Coronary artery (tissue), 2 donors: Measurements from ENCODE around the gene PPP1R14D.

Experiments
- DNase-seq: peaks from one replicate; pipeline ENCODE4 v3.0.0-alpha.2; 2017; ENCODE audit warnings: low spot score
- H3K27ac ChIP-seq, 2 donors: fragments of 200-600 bp; sonication (generic); one replicate each; pipeline ENCODE4 v1.5.1; 2016 to 2019
- H3K4me3 ChIP-seq: fragments of 200-600 bp; sonication (generic); 2 replicates; pipeline ENCODE4 v1.5.1; 2016; ENCODE audit warnings: mild to moderate bottlenecking, moderate library complexity
- TF ChIP-seq, protein P1 (sequence below): fragments of 200-600 bp; sonication (generic); IDR thresholded peaks from one replicate; pipeline ENCODE4 v1.5.1; 2019; ENCODE audit warnings: antibody characterized with exemption

Gene PPP1R14D

DNA sequence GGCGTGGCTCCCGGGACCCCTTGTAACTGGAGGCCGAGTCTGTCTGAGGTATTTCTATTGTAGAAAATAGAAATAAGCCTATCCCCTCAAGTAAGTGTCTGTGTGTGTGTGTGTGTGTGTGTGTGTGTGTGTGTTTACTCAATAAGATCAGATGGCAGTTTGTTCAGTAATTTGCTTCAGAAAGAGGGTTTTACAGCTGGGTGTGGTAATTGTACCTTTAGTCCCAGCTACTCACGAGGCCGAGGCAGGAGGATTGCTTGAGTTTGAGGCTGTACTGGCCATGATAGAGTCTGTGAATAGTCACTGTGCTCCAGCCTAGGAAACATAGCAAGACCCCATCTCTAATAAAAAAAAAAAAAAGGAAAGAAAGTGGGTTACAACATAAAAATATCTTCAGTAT, 24.0 kb upstream of the PPP1R14D start:
- no peak for DNase-seq
- TF ChIP-seq, protein P1, sequence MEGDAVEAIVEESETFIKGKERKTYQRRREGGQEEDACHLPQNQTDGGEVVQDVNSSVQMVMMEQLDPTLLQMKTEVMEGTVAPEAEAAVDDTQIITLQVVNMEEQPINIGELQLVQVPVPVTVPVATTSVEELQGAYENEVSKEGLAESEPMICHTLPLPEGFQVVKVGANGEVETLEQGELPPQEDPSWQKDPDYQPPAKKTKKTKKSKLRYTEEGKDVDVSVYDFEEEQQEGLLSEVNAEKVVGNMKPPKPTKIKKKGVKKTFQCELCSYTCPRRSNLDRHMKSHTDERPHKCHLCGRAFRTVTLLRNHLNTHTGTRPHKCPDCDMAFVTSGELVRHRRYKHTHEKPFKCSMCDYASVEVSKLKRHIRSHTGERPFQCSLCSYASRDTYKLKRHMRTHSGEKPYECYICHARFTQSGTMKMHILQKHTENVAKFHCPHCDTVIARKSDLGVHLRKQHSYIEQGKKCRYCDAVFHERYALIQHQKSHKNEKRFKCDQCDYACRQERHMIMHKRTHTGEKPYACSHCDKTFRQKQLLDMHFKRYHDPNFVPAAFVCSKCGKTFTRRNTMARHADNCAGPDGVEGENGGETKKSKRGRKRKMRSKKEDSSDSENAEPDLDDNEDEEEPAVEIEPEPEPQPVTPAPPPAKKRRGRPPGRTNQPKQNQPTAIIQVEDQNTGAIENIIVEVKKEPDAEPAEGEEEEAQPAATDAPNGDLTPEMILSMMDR, result no peak
- H3K27ac ChIP-seq, result no peak overlapping the region
- no peak overlapping the region for H3K4me3 ChIP-seq

DNA sequence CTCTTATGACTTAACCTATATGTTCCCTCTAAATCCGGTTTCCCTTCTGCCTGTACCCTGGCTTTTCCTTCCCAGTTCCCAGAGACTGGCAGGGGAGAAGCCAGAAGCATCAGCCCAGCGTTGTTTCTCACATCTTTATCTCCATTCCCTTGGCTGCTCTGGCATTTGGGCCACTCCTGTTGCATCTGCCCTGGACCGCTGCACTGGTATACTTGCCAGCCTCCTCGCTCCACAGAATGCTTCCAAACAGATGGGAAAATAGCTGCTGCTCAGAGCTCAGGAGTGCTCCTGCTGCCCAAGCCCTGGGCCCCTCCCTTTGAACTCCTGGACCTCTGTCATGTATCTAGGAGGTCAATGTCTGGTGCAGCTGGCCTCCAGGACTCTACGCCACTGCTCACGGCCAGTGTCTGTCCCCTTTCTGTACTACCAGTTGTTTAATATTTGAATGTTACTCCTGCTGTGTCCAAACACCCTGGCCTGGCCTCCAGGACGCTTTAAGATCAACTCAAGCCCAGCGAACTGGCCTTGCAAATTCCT, 22.1 kb upstream of the PPP1R14D start:
- TF ChIP-seq, protein P1, result no peak
- Histone ChIP-seq H3K4me3 (no peak overlapping the region), H3K27ac (no peak overlapping the region)
- DNase-seq, result no peak

DNA sequence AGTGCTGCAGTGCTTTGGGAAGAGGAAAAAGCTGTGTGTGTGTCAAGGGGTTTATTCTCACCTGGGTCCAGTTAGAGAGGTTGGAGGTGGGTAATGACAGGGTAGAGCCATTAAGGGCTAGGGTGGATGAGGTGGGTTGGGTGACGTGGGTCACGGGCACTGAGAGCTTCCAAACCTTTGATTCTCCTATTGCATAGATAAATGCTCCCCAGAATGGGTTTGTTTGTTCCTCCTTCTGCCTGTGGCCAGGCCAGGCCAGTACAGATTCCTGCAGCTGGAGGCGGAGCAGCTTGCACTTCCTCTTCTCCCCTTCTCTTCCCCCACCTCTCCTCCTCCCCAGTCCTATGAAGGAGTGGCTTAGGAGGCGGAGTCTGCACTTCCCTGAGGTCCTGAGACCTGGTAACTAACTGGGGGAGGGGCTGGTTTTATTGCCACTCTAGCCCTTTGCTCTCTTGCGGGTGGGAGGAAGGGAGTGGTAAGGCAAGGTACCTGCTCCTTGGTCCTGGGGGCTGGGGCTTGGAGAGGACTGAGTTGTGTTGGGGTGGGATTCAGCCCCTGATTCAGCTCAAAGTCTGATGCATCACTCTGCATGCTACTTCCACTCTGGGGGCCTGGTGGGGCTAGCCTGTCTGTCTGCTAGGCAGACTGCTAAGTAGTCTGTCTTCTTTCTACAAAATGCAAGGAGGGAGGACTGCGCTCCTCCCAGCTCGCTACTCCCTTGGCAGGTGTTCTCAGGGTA, 18.9 kb upstream of the PPP1R14D start:
- no peak for DNase-seq
- peak overlapping the region in 1 of 2 donors; percentile 60 for H3K27ac ChIP-seq
- H3K4me3 ChIP-seq, result no peak overlapping the region
- TF ChIP-seq, protein P1, result no peak

DNA sequence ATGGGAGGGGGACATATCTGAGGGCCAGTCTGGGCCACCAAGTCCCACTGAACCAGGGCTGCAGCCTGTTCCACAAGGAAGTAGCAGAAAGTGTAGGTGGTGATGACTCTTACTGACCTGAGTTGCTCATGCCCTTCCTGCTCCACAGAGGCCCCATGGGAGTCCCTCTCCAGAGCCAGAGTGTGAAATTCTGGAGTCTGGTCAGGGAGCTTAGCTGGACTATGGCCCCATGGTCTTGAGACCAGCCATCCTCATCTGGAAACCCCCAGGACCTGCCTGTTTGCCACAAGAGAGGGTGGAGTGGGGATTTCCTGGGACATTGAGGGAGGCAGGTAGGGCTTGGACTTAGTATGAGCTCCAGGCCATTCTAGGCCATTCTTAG, 18.3 kb upstream of the PPP1R14D start:
- TF ChIP-seq, protein P1, result no peak
- H3K27ac ChIP-seq, result peak overlapping the region in 1 of 2 donors; percentile 60
- H3K4me3 ChIP-seq, result no peak overlapping the region
- DNase-seq, result no peak

DNA sequence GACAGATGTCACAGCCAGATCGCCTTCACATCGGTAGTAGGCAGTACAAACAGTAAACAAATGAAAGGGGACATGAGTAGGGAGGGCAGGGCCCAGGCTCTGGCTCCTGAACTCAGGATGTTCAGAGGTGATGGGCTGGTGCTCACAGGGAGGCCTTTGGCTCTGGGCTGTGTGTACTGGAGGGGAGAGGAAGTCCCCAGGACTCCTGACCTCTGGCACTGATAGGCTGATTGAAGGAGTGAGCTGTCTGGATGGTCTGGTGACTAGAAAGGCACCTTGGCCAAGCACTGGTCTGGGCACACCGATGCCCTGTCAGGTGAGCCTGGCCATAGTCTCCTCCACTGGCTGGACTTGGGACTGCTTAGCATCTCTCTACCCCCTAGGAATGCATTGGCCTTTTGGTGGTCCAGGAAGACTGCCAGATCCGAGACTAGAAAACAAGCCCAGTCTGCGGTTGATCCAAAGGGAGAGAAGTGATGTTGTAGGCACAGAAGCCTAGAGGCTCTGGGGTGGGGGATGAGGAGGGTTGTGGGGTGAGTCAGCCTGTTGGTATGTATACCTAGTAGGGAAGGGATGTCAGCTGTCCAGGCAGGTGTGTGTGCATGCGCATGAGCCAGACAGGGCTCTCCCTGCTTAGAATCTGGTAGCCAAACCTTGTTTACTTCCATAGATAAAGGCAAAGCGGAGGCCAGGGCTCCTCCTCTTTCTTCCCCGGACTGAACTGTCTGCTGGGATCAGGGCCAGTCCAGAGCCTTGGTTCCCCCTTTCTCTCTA, 17.2 kb upstream of the PPP1R14D start:
- no peak for DNase-seq

DNA sequence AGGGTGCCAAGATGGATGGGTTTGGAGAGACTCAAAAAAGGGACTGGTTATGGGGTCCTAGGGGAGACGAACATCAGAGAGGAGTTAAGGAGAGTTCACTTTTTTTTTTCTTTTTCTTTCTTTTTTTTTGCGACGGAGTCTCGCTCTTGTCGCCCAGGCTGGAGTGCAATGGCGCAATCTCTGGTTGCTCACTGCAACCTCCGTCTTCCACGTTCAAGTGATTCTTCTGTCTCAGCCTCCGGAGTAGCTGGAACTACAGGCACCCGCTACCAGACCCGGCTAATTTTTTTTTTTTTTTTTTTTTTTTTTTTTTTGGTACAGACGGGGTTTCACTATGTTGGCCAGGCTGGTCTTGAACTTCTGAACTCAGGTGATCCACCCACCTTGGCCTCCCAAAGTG, 16.5 kb upstream of the PPP1R14D start:
- TF ChIP-seq, protein P1, result no peak
- no peak for DNase-seq
- Histone ChIP-seq H3K4me3 (peak overlapping the region; percentile 72), H3K27ac (no peak overlapping the region)

More for the DNA sequence above, 17.2 kb upstream of the PPP1R14D start:
- H3K27ac ChIP-seq, result no peak overlapping the region
- H3K4me3 ChIP-seq, result no peak overlapping the region
- TF ChIP-seq, protein P1, result no peak

DNA sequence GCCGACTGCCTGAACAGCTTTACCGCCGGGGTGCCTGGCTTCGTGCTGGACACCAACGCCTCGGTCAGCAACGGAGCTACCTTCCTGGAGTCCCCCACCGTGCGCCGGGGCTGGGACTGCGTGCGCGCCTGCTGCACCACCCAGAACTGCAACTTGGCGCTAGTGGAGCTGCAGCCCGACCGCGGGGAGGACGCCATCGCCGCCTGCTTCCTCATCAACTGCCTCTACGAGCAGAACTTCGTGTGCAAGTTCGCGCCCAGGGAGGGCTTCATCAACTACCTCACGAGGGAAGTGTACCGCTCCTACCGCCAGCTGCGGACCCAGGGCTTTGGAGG, 16.2 kb upstream of the PPP1R14D start:
- DNase-seq, result no peak
- H3K4me3 ChIP-seq, result peak overlapping the region; percentile 72
- TF ChIP-seq, protein P1, result no peak
- H3K27ac ChIP-seq, result no peak overlapping the region
